ENCODE data around the gene AUTS2. TPM values are rescaled to one million over a fixed set of nuclear protein-coding genes. Genes with fewer than 3 reads are reported as not detected.

Gene AUTS2
- total RNA-seq, 1 experiment from 2014 or later: 2.5 TPM

- TF ChIP-seq CTCF (IDR thresholded peaks at IDR 0.05) (no peak), TCF7L2 (IDR thresholded peaks at IDR 0.05; ENCODE audit: low read depth, low read length) (no peak), SIN3A (IDR thresholded peaks at IDR 0.05; ENCODE audit: borderline replicate concordance, insufficient read depth, low read depth, low read length) (no peak), REST (IDR thresholded peaks at IDR 0.05; ENCODE audit: insufficient read depth in 1 of 2, low read depth in 2 of 2, low read length in 1 of 2) (no peak)
- no peak overlapping the region for H3K27ac ChIP-seq (ENCODE audit: low read length)
- intact Hi-C loops (cut with micrococcal nuclease; ENCODE audit: unreplicated experiment): no loop called here
- ChIA-PET POLR2A (no interaction called here), CTCF (no interaction called here)
- DNase-seq (ENCODE audit: low read depth, low spot score): no peak
- in situ Hi-C loops (cut with HindIII; ENCODE audit: low pct_unique_long_range_greater_than_20kb, low sequenced_read_pairs): no loop called here
- H3K9me3 ChIP-seq (ENCODE audit: control insufficient read depth, insufficient read depth, low read depth, low read length): no peaks in the 10 kb centered on the region
- H3K4me3 ChIP-seq (ENCODE audit: low read depth in 2 of 2, low read length in 2 of 2): no peak overlapping the region
- no TSS peak for BruUV-seq (replicated peaks)
- ATAC-seq: no peak
- H3K27me3 ChIP-seq (ENCODE audit: control insufficient read depth, insufficient read depth, low read length): no peaks in the 10 kb centered on the region
- no peaks in the 10 kb centered on the region for H3K36me3 ChIP-seq (ENCODE audit: control insufficient read depth, insufficient read depth, low read length)
- H3K4me1 ChIP-seq (ENCODE audit: control insufficient read depth, insufficient read depth, low read length): no peaks in the 10 kb centered on the region
Observed at GRCh38 chr7:70498232-70498992, 900.1 kb downstream of the AUTS2 start.

GRCh38 chr7:70500261-70500660 lies 902.0 kb downstream of the AUTS2 start:
- ChIA-PET POLR2A (no interaction called here), CTCF (no interaction called here)
- Histone ChIP-seq H3K9me3 (ENCODE audit: control insufficient read depth, insufficient read depth, low read depth, low read length) (no peaks in the 10 kb centered on the region), H3K4me3 (ENCODE audit: low read depth in 2 of 2, low read length in 2 of 2) (no peak overlapping the region), H3K4me1 (ENCODE audit: control insufficient read depth, insufficient read depth, low read length) (no peaks in the 10 kb centered on the region), H3K27ac (ENCODE audit: low read length) (no peak overlapping the region), H3K27me3 (ENCODE audit: control insufficient read depth, insufficient read depth, low read length) (no peaks in the 10 kb centered on the region), H3K36me3 (ENCODE audit: control insufficient read depth, insufficient read depth, low read length) (no peaks in the 10 kb centered on the region)
- intact Hi-C loops (cut with micrococcal nuclease; ENCODE audit: unreplicated experiment) (no loop called here), in situ Hi-C loops (cut with HindIII; ENCODE audit: low pct_unique_long_range_greater_than_20kb, low sequenced_read_pairs) (no loop called here)
- DNase-seq (ENCODE audit: low read depth, low spot score): no peak
- ATAC-seq: no peak
- no TSS peak for BruUV-seq (replicated peaks)
- TF ChIP-seq CTCF (IDR thresholded peaks at IDR 0.05): no peak
- no peak for TF ChIP-seq POLR2AphosphoS5 (IDR thresholded peaks at IDR 0.05; ENCODE audit: low read depth, low read length)
- TF ChIP-seq REST (IDR thresholded peaks at IDR 0.05; ENCODE audit: insufficient read depth in 1 of 2, low read depth in 2 of 2, low read length in 1 of 2): no peak
- TF ChIP-seq TCF7L2 (IDR thresholded peaks at IDR 0.05; ENCODE audit: low read depth, low read length): no peak
- no peak for TF ChIP-seq SIN3A (IDR thresholded peaks at IDR 0.05; ENCODE audit: borderline replicate concordance, insufficient read depth, low read depth, low read length)

Measured in Panc1 (cell line).